ENCODE measurements around the gene LVRN. TPM values are rescaled to one million over a fixed set of nuclear protein-coding genes. Genes with fewer than 3 reads are reported as not detected.
A peak's percentile ranks its signal among the peaks of the same experiment; 100 is the strongest.

LVRN gene
- total RNA-seq, 2 donors from 2014 or later = 0.65 to 3.9 TPM

DNA sequence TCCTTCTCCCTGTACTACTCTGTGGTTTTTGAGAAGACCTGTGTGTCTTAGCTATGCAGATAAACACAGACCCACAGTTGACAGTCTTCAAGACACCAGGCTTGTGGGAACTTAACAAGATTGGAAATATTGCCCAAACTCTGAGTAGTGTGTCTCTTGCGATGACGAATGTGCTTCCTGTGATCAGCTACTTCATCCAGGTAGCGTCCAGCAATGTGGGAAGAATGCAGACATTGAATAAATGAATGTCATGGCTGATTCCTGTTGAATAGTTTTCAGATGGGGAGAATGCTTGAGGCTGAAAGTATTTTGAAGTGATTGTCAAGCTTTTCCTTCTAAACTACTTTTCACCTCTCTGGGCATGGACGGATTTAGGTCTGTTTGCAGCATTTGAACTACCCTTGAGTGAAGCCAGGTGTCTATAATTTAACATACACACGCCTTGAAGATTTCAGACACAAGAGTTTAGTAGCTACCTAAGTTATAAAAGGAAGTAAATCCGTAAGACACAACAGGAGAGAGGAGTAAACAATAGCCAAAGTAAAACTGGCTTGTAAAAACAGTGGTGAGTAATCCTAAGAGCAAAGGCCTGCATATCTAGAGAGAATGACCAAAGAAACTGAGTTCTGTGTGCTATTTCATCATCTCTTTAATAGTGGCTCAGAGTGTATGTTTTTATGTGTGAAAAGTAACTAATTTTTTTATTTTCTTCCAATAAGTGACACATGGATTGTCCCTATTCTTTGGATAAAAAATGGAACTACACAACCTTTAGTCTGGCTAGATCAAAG, 40.0 kb downstream of the LVRN start:
- no peak for ATAC-seq
- intact Hi-C loops (cut with DNase I) = no loop called here

DNA sequence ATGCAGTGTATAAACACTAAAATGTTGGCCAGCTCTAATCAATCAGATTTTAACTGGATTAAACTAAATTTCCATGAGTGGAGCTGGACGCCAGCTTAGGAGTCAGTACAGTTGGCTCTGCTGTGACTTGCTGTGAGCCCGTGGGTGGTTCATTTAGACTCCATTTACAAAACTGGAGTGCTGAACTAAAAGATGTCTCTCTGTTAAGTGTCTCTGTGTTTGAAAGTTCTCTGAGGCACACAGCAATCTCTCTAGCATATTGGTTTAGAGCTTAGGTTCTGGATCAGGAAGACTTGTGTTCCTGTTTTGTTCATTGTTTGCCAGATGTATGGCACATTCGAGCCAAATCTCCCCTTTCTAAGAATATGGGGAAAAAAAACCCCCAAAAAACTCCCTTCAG, 42.0 kb downstream of the LVRN start:
- ATAC-seq = no peak
- no peak for DNase-seq
- intact Hi-C loops (cut with DNase I) = no loop called here

More for the DNA sequence above, 40.0 kb downstream of the LVRN start:
- no peak for DNase-seq

DNA sequence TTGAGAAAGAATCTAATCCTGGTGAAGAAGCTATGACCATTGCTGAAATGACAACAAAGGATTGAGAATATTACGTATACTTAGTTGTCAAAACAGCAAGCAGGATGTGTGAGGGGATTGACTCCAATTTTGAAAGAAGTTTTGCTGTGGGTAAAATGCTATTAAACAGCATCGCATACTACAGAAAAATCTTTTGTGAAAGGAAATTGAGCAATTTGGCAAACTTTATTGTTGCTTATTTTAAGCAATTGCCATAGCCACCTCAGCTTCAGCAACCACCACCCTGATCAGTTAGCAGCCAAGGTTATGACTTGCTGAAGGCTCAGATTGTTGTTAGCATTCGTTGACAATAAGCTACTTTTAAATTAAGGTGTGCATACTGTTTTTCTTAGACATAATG, 47.5 kb downstream of the LVRN start:
- DNase-seq = no peak
- intact Hi-C loops (cut with DNase I) = no loop called here
- ATAC-seq = no peak

DNA sequence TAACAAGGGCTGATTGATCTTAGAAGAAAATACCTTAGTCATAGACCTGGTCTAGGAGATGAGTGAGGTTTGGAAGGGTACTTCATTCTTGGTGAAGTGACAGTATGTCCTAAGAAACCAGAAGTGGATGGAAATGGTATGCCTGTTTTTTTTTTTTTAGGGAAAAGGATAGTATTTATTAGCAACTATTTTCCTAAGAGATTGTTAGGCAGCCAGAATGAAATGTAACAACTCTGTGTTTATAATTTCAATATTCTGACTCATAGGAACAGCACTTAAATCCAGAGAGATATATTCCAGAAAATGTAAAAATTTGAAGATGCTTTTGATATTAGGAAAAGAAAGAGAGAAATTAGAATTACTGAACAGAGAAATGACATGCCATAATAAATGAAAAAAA, 48.8 kb downstream of the LVRN start:
- no peak for DNase-seq
- no peak for ATAC-seq
- intact Hi-C loops (cut with DNase I) = no loop called here

DNA sequence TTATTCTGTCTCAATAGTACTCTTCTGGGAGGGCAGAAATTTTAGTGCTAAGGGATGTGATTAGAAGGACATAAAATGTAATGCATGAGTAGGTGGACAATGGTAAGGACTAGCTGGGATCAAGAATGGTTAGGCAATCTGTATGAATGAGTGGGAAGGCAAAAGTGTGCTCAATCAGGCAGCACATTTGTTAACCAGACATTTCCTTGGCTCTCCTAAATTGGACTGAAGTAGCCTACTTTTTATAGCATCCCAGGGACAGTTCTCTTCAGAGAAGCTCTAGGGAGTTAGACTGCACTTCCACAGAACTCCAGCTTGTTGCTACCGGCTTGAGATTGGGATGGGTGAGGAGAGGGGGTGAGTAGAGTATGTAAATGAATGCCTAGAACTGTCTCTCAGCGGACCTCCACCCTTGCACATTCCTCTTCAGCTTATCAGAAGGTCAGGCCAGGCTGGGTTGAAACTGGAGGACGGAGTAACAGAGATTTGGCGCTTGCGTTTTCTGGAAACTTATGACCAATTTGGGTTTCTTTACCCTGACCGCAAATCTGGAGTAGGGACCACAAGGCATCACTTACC, 51.0 kb downstream of the LVRN start:
- peak in 1 of 2 donors; percentile 33 for ATAC-seq
- DNase-seq = no peak
- intact Hi-C loops (cut with DNase I) = no loop called here

DNA sequence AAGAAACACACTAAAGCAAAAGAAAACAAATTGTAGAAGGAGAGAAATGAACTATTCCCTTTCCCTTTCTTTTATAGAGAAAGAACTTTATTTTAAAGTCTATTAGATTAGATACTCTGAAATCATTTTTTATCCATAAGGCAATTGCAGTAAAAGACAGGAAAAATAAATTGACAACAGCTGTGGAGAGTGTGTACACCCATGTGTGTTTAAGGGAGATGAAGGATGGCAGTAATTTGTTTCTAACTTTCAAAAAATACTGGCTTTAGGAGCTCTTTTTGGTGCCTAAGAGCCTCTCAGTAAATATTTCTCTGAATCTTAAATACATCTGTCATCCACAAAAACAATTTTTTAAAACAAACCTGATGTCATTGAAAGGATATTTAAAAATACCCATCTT, 51.7 kb downstream of the LVRN start:
- intact Hi-C loops (cut with DNase I) = no loop called here
- DNase-seq = no peak
- no peak for ATAC-seq

DNA sequence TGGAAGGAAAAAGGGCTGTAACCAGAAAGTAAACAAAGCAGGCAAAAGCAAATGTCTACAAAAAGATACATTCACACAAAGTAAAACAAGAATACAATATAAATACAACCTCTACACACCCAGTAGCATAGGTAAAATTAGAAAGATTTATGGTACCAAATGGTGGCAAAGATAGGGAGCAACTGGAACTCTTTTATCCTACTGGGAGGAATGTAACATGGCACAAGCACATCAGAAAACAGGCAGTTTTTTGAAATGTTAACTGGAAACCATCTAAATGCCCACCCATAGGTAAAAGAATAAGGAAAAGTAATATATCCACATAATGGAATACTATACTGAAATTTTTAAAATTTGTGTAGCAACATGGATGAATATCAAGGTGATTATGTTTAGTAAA, 61.3 kb downstream of the LVRN start:
- DNase-seq = no peak
- no peak for ATAC-seq
- intact Hi-C loops (cut with DNase I) = no loop called here

DNA sequence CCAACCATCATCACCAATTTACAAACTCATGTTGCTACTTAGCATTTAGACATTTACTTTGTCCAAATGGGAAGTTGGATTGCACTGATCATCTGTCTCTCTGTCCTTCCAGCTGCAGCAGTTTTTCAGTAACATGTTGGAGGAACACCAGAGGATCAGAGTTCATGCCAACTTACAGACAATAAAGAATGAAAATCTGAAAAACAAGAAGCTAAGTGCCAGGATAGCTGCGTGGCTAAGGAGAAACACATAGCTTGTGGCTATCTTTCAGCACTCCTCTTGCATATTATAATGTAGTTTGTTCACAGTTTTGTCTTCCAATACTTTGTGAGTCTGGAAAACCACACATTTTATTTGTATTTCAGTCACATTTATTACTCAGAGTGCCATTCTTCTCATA, 63.6 kb downstream of the LVRN start:
- intact Hi-C loops (cut with DNase I) = no loop called here
- ATAC-seq = no peak
- no peak for DNase-seq

DNA sequence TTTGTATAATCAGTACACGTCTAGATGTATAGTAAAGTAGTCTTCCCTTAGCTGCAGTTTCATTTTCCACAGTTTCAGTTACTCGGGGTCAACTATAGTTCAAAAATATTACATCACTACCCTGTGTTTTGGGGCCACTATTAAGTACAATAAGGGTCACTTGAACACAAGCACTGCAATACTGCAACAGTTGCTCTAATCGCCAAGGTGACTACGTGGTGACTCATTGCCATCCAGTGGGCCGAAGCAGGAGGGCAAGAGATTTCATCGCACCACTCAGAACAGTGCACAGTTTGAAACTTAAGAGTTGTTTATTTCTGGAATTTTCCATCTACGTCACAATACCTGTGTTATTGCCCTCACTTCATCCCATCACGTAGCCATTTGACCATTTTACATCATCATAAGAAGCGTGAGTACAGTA, 69.8 kb downstream of the LVRN start, which contains the start of gene ARL14EPL:
Gene ARL14EPL, plus strand, starts transcription at position 379 of the 424 bp plus-strand sequence. CDS start 18,994 bp downstream, outside the sequence.
- DNase-seq (peak; percentile 39), ATAC-seq (peak; percentile 76 to 85)
- intact Hi-C loops (cut with DNase I) = no loop called here

DNA sequence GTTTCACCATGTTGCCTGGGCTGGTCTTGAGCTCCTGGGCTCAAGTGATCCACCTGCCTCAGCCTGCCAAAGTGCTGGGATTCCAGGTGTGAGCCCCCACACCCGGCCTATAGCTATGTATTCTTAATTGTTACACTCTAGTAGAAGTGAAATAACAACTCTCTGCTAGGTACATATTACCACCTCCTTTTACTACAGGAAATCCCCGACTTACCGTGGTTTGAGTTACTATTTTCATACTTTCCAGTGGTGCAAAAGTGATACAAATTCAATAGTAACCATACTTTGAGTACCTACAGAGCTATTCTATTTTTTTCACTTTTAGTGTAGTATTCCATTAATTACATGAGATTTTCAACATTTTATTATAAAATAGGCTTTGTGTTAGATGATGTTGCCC, 70.7 kb downstream of the LVRN start:
- DNase-seq (no peak), ATAC-seq (no peak)
- intact Hi-C loops (cut with DNase I) = no loop called here

DNA sequence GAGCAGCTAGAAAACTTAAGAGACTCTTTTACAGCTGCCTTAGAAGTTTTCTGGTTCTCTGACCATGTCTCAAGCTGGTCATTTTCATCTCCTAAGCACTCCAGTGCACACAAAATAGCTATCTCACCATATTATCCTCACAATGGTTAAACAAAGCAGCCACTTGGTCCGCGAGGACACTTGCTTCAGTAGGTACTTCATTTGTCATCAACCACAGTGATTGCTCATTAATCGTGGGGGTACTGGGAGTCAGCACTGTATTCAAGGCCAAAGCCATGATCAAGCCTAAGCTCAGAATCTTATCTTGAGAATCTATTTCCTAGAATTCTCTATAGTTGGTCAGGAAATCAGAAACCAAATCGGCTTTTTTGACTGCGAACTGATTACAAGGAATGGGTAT, 72.8 kb downstream of the LVRN start:
- intact Hi-C loops (cut with DNase I) = no loop called here
- DNase-seq (no peak), ATAC-seq (no peak)

DNA sequence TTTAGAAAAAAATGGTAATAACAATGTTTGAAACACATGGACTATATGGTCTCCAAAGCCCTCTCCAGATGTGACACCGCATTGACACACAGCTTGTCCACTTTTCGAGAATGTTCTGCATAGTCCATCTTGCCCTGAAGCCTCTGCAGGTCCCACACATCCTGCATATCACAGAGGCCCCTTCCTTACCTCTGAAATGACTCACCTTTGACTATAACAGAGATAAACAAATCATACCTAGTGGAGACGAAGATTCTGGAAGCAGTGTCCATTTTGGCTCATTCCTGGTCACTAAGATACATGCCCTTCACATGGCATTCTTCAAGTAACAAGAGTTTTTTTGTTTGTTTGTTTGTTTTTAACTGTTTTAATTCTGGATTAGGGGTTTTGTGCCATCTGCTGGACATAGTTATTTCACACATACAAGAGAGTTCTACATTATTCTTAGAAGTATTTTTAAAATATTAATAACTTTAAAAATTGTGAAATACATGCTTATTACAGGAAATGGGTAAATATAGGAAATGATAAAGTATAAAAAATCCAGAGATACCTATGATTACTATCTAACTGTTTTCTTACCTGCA, 75.1 kb downstream of the LVRN start:
- DNase-seq (no peak), ATAC-seq (no peak)
- intact Hi-C loops (cut with DNase I) = no loop called here

DNA sequence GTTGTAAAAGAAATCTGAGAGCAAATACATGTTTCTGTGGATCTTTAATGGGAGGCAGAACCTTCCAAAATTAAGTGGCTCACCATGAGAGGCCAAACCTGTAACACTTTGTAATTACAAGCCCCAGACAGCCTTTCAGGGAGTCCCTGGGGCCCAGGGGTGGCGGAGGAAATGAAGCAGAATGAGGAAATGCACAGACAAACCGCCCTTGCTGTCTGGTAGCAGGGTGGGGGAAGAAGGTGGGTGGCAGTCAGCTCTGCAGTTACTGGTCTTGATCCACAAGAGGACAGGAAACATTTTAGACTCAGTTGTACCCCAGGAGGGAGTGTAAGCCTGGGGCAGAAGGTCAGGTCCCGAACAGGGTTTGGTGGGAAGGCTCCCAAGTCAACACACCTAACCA, 76.5 kb downstream of the LVRN start:
- no peak for DNase-seq
- no peak for ATAC-seq
- intact Hi-C loops (cut with DNase I) = no loop called here

DNA sequence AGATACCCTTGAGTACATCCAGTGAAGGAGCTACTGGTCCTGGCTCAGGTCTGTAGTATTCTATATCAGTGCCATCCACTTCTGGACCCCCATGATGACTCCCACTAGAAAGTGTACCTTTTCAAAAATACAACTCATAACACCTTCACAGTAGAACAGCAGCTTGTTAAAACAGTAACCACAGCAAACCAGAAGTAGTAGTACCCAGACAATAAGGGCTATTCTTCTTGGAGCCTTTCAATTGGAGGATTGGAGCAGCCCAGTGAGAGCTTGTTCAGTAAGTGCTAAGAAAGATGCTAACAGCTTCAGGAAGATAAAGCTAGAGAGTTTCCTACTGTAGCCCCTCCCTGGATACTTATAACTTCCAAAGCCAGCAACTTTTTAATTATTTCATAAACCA, 80.1 kb downstream of the LVRN start:
- ATAC-seq (no peak), DNase-seq (no peak)
- intact Hi-C loops (cut with DNase I) = loop anchor here in 1 of 2 donors (10.0 kb wide), 1 partner anchor 388 kb away; no protein-coding TSS in a partner anchor

DNA sequence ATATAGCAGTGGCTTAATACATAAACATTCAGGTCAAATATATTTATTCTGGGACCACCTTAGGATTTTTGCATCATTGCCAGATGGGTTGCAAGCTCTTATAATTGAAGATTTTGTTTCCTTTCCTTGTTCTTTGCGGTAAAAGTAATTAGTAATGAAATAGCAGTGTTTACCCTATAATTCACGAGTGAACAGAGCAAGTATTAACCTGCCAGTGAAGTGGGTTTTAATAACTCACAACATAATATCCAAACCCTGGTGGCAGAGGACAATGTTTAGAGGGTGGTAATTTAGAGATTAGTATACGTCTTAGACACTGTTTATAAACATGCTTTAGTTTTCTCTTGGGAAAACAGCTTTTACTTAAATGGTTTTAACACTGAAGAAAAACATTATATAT, 81.8 kb downstream of the LVRN start:
- intact Hi-C loops (cut with DNase I) = loop anchor here in 1 of 2 donors (10.0 kb wide), 1 partner anchor 389 kb away; no protein-coding TSS in a partner anchor
- DNase-seq (no peak), ATAC-seq (no peak)

DNA sequence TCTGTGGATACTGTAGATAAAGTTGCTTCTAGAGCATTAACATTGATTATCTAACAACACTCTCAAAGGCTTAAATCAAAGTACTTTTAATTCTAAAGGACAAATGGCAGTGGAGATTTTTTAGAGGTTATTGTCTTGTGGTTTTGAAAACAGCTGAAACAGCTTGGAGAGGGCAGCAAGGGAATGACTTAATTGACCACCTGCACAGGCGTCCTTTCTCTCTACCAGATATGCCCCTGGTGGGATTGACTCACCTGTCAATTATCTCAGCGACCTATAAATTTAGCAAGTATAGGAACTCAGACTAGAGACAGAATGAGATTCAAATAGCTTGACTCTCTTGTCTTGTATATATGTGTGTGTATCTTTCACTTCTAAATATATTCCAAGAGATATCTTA, 83.5 kb downstream of the LVRN start:
- intact Hi-C loops (cut with DNase I) = loop anchor here in 1 of 2 donors (10.0 kb wide), 1 partner anchor 391 kb away; no protein-coding TSS in a partner anchor
- ATAC-seq (no peak), DNase-seq (no peak)

DNA sequence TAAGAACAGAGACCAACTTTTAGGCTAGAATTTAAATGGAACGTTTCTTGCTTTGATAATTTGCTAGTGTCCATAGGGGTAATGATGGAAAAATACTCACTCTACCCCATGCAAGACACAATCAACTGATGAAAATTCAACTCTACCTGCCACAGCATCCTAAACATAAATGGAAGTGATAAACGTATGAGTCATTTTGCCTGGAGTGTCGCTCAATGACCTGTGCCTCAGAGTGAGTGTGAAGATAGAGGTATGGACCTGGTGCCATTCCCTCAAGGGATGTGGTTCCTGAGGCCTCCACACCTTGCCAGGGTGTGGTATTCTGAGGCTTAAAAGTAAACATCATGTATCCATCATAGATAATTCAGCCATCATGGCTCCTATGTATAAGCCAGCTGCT, 84.0 kb downstream of the LVRN start:
- intact Hi-C loops (cut with DNase I) = loop anchor here in 1 of 2 donors (10.0 kb wide), 1 partner anchor 391 kb away; no protein-coding TSS in a partner anchor
- DNase-seq (no peak), ATAC-seq (no peak)

DNA sequence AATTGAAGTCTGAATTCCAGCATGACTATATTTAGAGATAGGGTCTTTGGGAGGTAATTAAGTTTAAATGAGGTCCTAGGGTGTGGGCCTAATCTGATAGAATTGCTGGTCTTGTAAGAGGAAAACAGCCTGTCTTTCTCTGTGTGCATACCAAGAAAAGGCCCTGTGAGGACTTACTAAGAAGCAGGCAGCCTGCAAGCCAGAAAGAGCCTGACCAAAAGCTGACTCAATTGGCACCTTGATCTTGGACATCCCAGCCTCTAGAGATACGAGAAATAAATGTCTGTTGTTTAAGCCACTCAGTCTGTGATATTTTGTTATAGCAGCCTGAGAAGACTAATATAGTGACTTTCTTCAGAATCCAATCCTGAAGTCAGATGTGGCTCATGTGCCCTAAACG, 84.5 kb downstream of the LVRN start:
- intact Hi-C loops (cut with DNase I) = loop anchor here in 1 of 2 donors (10.0 kb wide), 1 partner anchor 392 kb away; no protein-coding TSS in a partner anchor
- DNase-seq = no peak
- ATAC-seq = no peak

DNA sequence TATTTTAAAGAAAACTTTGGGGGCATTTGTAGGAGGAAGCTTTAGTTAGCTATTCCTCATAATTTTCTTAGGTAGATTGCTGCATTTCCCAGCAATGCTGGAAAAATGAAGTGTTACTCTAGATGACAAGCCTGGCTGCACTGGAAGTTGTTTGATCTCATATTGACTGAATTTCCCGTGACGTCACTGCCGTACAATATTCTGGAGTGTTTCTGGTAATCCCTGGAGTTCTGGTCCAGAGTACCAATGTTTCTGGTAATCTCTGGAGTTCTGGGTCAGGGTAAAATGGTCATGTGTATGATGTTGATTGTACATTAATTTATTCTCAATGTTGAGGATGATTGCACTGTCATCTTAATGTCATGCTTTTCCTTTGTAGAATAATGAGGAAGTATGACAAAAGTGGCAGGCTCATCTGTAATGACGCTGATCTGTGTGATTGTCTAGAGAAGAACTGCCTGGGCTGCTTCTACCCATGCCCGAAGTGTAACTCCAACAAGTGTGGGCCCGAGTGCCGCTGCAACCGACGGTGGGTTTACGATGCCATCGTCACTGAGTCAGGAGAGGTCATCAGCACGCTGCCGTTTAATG, 96.2 kb downstream of the LVRN start:
- intact Hi-C loops (cut with DNase I) = no loop called here
- no peak for ATAC-seq

DNA sequence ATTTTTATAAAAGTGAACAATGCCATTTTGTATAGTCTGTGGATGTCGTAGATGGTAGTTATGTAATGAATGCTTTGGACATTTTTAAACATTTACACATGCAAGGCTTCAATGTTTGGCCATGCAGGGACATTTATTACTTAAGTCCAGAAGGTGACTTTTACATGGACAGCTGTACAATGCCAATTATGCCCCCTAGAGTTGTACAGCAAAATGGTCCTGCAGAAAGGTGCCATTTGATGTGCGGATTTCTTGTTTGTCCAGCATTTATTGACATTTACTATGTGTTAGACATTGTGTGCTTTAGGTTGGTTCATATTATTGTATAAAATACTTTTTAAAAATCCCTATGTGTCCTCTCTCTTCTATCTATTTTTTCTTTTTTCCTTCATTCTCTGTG, 100.1 kb downstream of the LVRN start:
- DNase-seq = no peak
- intact Hi-C loops (cut with DNase I) = no loop called here
- ATAC-seq = no peak

More for the DNA sequence above, 96.2 kb downstream of the LVRN start:
- DNase-seq = no peak
